ENCODE data around the gene ID3. TPM values are rescaled to one million over a fixed set of nuclear protein-coding genes. Genes with fewer than 3 reads are reported as not detected.

Gene ID3
- total RNA-seq, 6 donors from 2014 or later: 75.4 to 269 (median 135) TPM

DNA sequence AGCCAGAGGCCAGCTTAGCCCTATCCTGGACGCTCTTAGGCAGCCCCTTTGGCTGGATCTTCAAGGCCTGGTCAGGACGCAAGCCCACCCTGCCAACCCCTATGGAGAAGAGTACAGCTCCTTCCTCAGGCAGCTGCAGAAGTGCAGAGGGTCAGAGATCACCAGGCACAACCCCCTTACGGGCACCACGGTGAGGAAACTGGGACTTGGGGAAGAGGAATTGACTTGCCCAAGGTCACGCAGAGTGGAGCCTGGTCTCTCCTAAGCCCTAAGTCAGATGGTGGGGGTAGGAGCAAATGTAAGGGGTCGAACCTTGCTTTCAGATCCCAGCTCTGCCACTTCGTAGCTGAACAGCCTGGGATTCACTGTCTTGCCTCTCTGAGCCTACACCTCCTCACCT lies 31.9 kb downstream of the ID3 start:
- Histone ChIP-seq H3K27ac (peak overlapping the region in 3 of 4 donors; percentile 12 to 82 (median 62)), H3K9me3 (no peaks in the 10 kb centered on the region), H3K4me1 (peaks cover 33 to 72% (median 59%) of the 10 kb centered on the region in 4 donors), H3K4me3 (no peak overlapping the region), H3K36me3 (no peaks in the 10 kb centered on the region), H3K27me3 (no peaks in the 10 kb centered on the region)
- TF ChIP-seq POLR2A (IDR thresholded peaks at IDR 0.05) (no peak), EP300 (IDR thresholded peaks at IDR 0.05) (no peak), POLR2AphosphoS5 (IDR thresholded peaks at IDR 0.05) (no peak)
- TF ChIP-seq, protein P1, sequence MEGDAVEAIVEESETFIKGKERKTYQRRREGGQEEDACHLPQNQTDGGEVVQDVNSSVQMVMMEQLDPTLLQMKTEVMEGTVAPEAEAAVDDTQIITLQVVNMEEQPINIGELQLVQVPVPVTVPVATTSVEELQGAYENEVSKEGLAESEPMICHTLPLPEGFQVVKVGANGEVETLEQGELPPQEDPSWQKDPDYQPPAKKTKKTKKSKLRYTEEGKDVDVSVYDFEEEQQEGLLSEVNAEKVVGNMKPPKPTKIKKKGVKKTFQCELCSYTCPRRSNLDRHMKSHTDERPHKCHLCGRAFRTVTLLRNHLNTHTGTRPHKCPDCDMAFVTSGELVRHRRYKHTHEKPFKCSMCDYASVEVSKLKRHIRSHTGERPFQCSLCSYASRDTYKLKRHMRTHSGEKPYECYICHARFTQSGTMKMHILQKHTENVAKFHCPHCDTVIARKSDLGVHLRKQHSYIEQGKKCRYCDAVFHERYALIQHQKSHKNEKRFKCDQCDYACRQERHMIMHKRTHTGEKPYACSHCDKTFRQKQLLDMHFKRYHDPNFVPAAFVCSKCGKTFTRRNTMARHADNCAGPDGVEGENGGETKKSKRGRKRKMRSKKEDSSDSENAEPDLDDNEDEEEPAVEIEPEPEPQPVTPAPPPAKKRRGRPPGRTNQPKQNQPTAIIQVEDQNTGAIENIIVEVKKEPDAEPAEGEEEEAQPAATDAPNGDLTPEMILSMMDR (IDR thresholded peaks at IDR 0.05): no peak
- ATAC-seq (ENCODE audit: low FRiP score in 2 of 2) (no peak), DNase-seq (peak in 1 of 2 donors; percentile 39)
- 88 to 94% methylated on average over 7 of the region's 7 CpGs for WGBS, 2 donors

DNA sequence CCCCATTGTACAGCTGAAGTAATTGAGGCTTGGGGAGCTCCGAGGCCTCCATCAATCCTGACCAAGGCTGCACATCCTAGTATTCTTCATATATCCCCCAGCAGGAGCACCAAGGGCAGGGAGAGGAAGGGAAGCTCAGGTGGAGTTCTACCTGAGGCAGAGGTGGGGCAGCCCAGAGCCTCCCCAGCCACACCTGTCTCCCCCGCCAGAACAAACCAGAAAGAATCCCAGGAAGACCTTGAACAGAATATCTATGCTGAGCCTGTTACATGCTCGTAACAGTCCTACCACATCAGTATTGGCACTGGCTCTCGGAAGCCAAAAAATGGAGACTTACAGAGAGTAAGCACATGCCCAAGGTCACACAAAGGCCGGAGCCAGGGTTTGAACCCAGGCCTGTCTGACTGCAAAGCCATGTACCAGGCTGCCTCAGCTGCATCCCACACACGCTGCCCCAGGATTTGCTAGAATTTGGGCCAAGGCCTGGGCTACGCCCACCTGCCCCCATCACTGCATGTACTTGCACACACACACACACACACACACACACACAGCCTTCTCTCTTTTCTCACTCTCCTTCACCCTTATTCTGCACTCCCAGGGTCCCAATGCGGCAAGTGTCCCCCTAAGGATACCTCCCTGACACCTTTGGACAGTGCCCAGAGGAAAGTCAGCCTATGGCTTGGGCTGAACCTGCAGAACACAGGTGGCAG lies 32.8 kb downstream of the ID3 start:
- WGBS, 2 donors: 95 to 96% methylated on average over 4 to 8 of the region's 8 CpGs
- Histone ChIP-seq H3K4me3 (no peak overlapping the region), H3K4me1 (peaks cover 24 to 63% (median 53%) of the 10 kb centered on the region in 4 donors), H3K27ac (peak overlapping the region in 3 of 4 donors; percentile 34 to 82 (median 62)), H3K27me3 (no peaks in the 10 kb centered on the region), H3K36me3 (no peaks in the 10 kb centered on the region), H3K9me3 (no peaks in the 10 kb centered on the region)
- ATAC-seq (ENCODE audit: low FRiP score in 2 of 2): no peak
- DNase-seq: no peak
- TF ChIP-seq POLR2A (IDR thresholded peaks at IDR 0.05): no peak
- TF ChIP-seq POLR2AphosphoS5 (IDR thresholded peaks at IDR 0.05): no peak
- no peak for TF ChIP-seq EP300 (IDR thresholded peaks at IDR 0.05)
- TF ChIP-seq, protein P1 (IDR thresholded peaks at IDR 0.05): no peak

DNA sequence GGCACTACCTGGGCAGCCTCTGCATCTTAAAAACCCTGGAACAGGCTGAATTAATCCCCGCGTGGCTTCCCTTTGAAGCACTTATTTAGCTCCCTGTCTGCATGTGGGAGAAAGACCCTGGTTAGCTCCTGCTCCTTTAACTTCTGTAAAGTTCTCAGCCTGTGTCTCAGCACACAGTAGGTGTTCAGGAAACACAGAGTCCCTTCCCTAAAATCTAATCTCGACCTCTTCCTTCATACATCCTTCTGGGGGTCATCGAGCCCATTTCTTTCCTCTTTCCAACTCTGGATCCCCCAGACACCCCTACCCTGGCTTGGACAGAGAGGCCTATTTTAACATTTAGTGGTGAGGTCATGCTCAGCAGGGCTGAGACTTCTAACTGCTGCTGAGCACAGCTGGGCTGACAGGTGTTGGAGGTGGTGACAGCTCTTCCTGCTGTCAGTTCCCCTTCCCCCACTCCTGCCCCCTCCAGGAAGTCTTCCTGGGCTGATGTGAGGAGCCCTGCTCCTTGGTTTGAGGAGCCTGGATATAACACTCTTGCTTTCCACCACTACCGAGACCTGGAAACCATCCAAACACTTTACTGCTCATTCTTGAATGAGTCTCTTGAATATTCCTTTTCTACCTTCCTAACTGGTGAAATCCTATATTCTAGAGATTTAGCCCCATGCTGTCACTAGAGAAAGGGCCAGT lies 33.6 kb downstream of the ID3 start:
- peaks cover 19 to 57% (median 47%) of the 10 kb centered on the region in 4 donors for H3K4me1 ChIP-seq
- ATAC-seq (ENCODE audit: low FRiP score in 2 of 2): no peak
- DNase-seq: no peak
- 63 to 74% methylated on average over 5 of the region's 5 CpGs for WGBS, 2 donors
- TF ChIP-seq EP300 (IDR thresholded peaks at IDR 0.05): no peak
- no peak for TF ChIP-seq POLR2AphosphoS5 (IDR thresholded peaks at IDR 0.05)
- TF ChIP-seq, protein P1 (IDR thresholded peaks at IDR 0.05): no peak
- TF ChIP-seq POLR2A (IDR thresholded peaks at IDR 0.05): no peak
- no peak overlapping the region for H3K4me3 ChIP-seq
- no peaks in the 10 kb centered on the region for H3K36me3 ChIP-seq
- peak overlapping the region in 2 of 4 donors; percentile 34 to 69 for H3K27ac ChIP-seq
- no peaks in the 10 kb centered on the region for H3K27me3 ChIP-seq
- no peaks in the 10 kb centered on the region for H3K9me3 ChIP-seq

DNA sequence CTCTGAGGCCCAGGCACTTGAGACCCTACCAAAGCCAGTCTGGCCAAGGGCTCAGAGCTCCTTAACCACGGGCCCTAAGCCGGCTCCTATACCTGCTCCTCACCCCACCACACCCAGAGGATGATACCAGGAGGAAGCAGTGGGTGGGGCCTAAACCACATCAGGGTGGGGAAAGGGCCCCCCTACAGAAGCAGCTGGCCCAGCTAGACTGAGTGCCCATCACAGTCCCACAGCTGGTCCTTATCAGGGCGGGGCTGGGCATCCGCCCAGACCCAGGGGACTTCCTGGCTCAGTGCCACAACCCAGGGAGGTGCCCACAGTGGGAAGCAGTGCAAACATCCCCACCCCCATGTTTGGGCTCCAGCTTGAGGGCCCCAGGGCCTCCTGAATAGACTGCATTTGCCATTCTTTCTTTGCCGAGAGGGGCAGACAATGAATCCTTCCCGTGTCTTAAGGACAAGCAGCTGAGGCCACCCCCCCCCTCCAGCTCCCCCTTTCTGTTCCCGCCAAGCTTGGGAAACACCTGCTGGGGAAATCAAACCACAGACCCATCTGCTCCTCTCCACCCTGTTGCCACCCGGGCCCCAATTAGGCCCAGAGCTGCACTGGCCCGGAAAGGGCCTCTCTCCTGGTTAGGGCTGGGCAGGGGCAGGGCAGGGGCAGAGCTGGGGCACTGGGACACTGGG lies 34.4 kb downstream of the ID3 start:
- peak overlapping the region in 3 of 4 donors; percentile 34 to 69 (median 56) for H3K27ac ChIP-seq
- peaks cover 12 to 48% (median 38%) of the 10 kb centered on the region in 4 donors for H3K4me1 ChIP-seq
- 37 to 41% methylated on average over 3 to 8 of the region's 9 CpGs for WGBS, 2 donors
- H3K4me3 ChIP-seq: no peak overlapping the region
- no peaks in the 10 kb centered on the region for H3K9me3 ChIP-seq
- no peaks in the 10 kb centered on the region for H3K36me3 ChIP-seq
- no peaks in the 10 kb centered on the region for H3K27me3 ChIP-seq
- DNase-seq (peak in 1 of 2 donors; percentile 28), ATAC-seq (ENCODE audit: low FRiP score in 2 of 2) (no peak)
- no peak for TF ChIP-seq EP300 (IDR thresholded peaks at IDR 0.05)
- no peak for TF ChIP-seq POLR2AphosphoS5 (IDR thresholded peaks at IDR 0.05)
- TF ChIP-seq POLR2A (IDR thresholded peaks at IDR 0.05): no peak
- TF ChIP-seq, protein P1 (IDR thresholded peaks at IDR 0.05): no peak
